Type B pancreatic cell (in vitro differentiated cells): ENCODE measurements around the gene NEDD4L. TPM values are rescaled to one million over a fixed set of nuclear protein-coding genes. Genes with fewer than 3 reads are reported as not detected.

Experiments
- DNase-seq: peaks from one replicate; pipeline ENCODE4 v3.0.0; 2021; ENCODE audit warnings: mixed read lengths; ENCODE audit not compliant: unreplicated experiment; ENCODE audit errors: extremely low spot score
- H3K27ac Mint-ChIP-seq: 2 replicates; pipeline ENCODE4 v1.8.0; 2021; ENCODE audit warnings: mild to moderate bottlenecking, mixed read lengths
- H3K27me3 Mint-ChIP-seq: 2 replicates; pipeline ENCODE4 v1.8.0; 2021; ENCODE audit warnings: mixed read lengths
- H3K36me3 Mint-ChIP-seq: 2 replicates; pipeline ENCODE4 v1.8.0; 2021; ENCODE audit warnings: mixed read lengths
- H3K4me1 Mint-ChIP-seq: one replicate; pipeline ENCODE4 v1.8.0; 2021; ENCODE audit warnings: mixed read lengths; ENCODE audit not compliant: unreplicated experiment
- H3K4me3 Mint-ChIP-seq: 2 replicates; pipeline ENCODE4 v1.8.0; 2021; ENCODE audit warnings: mild to moderate bottlenecking, mixed read lengths
- H3K9me3 Mint-ChIP-seq: 2 replicates; pipeline ENCODE4 v1.8.0; 2021; ENCODE audit warnings: mixed read lengths
- total RNA-seq: library from RNA; stranded (reverse); gene quantifications from 2 replicates; pipeline ENCODE4 v1.2.1, GENCODE V29; 2021; ENCODE audit warnings: low replicate concordance
- TF ChIP-seq, protein P1 (sequence below): fragments of 200-600 bp; sonication (generic); conservative IDR thresholded peaks from 2 replicates; pipeline ENCODE4 v1.5.0; 2021; ENCODE audit warnings: antibody characterized with exemption, mild to moderate bottlenecking

Gene NEDD4L
- total RNA-seq, 1 donor from 2014 or later: 84.7 TPM

DNA sequence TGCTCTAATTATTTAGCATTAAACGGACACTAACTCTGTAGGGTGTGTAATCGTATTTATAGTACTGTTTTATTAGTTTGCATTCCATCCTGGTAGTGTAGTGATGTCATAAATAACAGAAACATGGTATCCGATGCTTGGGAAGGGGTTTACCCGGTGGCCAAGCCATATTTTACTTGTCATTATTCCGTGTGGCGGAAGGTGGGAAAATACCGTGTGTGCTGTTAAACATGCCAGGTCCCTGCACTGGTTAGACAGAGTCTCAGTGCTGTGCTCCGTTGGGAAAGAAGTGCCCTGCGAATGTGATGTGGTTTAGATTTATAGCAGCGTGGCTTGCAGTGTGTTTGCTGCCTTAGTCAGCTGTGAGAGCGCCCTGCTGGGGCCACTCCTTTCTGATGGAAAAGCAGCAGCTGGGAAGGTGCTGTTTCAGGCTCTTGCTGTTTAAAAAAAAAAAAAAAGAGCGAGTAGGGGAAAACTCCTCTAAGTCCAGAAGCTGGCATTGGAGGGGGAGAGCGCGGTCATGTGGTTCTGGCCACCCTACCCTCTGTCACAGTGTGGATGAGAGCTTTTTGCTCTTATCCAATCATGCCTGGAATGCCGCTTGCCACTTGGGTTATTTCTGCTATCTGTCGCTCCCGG is 211.0 kb downstream of the NEDD4L start:
- Mint-ChIP-seq H3K9me3 (peaks cover 4% of the 10 kb centered on the region), H3K4me3 (peak overlapping the region; percentile 63), H3K36me3 (peaks cover 21% of the 10 kb centered on the region), H3K27ac (peak overlapping the region; percentile 76), H3K4me1 (peaks cover 41% of the 10 kb centered on the region), H3K27me3 (no peaks in the 10 kb centered on the region)
- DNase-seq: no peak
- TF ChIP-seq, protein P1, sequence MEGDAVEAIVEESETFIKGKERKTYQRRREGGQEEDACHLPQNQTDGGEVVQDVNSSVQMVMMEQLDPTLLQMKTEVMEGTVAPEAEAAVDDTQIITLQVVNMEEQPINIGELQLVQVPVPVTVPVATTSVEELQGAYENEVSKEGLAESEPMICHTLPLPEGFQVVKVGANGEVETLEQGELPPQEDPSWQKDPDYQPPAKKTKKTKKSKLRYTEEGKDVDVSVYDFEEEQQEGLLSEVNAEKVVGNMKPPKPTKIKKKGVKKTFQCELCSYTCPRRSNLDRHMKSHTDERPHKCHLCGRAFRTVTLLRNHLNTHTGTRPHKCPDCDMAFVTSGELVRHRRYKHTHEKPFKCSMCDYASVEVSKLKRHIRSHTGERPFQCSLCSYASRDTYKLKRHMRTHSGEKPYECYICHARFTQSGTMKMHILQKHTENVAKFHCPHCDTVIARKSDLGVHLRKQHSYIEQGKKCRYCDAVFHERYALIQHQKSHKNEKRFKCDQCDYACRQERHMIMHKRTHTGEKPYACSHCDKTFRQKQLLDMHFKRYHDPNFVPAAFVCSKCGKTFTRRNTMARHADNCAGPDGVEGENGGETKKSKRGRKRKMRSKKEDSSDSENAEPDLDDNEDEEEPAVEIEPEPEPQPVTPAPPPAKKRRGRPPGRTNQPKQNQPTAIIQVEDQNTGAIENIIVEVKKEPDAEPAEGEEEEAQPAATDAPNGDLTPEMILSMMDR: no peak

DNA sequence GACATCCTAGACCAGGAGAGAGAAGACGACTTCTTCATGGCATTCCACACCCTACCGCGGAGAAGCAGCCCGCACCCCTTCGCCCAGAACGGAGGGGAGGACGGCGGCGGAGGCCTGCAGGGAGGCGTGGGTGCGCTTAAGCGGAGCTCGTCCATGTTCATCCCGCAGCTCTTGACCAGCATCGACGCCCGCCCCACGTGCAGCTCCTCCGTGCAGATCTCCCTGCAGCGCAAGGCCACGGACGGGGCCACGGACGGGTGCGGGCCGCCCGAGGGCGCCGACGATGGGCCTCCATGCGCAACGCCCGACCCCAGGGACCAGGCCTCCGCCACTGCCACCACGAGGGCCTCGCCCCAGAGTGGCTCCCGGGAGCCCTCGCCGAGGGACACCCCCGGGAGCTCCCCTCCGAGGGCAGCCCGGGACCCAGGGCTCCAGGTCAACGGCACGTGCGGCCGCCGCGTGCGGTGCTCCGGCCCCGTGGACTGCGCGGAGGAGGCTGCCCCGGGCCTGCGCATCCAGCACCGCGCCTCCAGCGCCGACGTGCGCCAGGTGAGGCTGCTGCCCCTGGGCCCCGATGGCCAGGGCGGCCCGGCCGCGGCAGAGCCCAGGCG is 211.8 kb downstream of the NEDD4L start:
- Mint-ChIP-seq H3K9me3 (peaks cover 4% of the 10 kb centered on the region), H3K4me1 (peaks cover 41% of the 10 kb centered on the region), H3K4me3 (no peak overlapping the region), H3K27ac (peak overlapping the region; percentile 76), H3K36me3 (peaks cover 21% of the 10 kb centered on the region), H3K27me3 (no peaks in the 10 kb centered on the region)
- DNase-seq: no peak
- TF ChIP-seq, protein P1: no peak

DNA sequence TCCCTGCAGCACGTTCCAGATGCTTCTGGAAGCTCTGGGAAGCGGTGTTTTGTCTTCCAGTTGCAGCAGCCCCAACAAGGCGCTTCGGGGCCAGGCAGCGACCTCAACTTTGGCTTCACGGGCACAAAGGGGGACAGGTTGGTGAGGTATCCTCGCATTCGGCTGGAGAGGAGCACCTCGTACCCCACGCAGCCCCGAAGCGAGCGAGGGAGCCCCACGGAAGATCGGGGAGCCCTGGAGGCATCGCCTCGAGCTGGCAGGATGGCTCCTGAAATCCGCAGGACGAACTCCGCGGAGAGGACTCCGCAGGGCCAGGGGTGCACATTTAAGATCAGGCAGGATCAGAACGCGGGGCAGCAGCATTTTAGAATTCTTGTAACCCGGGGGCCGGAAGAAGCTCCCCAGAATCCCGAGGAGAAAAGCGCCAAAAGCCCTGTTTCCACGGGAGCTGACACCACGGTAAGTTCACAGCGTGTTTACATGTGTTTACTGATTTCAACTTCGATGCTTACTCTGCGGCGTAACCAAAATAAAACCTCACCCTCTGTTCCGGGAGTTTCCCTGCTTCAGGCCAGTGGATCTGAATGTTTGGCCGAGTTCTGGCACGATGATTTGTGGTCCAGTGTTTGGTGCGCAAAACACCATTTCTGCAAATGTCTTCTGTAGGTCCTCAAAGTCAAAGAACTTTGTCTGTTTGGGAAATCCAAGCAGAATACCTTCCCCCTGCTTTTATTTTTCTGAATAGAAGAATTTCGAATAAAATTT is 212.5 kb downstream of the NEDD4L start:
- Mint-ChIP-seq H3K27ac (no peak overlapping the region), H3K4me3 (no peak overlapping the region), H3K27me3 (no peaks in the 10 kb centered on the region), H3K4me1 (peaks cover 40% of the 10 kb centered on the region), H3K36me3 (peaks cover 25% of the 10 kb centered on the region), H3K9me3 (peaks cover 4% of the 10 kb centered on the region)
- TF ChIP-seq, protein P1: no peak
- no peak for DNase-seq

DNA sequence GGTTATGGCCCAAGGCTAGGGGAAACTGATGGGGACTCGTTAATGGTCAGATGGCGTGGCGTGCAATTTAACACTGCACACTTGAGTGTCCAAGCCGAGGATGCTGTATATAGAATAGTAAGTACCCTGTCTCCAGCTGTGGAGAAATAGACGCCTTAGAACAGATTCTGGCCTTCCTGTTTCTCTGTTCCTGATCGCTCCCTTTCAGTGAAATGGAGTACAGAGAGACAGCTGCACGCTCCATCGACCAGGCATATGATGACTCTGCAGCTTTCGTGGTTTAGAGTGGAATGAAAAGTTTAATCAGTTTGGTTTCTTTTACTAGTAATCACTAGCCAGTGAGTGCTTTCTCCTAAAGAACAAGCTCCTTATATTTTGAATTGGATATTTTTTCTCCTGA is 213.4 kb downstream of the NEDD4L start:
- H3K36me3 Mint-ChIP-seq: peaks cover 25% of the 10 kb centered on the region
- no peak for DNase-seq
- peak overlapping the region; percentile 54 for H3K27ac Mint-ChIP-seq
- peaks cover 33% of the 10 kb centered on the region for H3K4me1 Mint-ChIP-seq
- TF ChIP-seq, protein P1: no peak
- peaks cover 4% of the 10 kb centered on the region for H3K9me3 Mint-ChIP-seq
- H3K4me3 Mint-ChIP-seq: peak overlapping the region; percentile 35
- H3K27me3 Mint-ChIP-seq: no peaks in the 10 kb centered on the region

DNA sequence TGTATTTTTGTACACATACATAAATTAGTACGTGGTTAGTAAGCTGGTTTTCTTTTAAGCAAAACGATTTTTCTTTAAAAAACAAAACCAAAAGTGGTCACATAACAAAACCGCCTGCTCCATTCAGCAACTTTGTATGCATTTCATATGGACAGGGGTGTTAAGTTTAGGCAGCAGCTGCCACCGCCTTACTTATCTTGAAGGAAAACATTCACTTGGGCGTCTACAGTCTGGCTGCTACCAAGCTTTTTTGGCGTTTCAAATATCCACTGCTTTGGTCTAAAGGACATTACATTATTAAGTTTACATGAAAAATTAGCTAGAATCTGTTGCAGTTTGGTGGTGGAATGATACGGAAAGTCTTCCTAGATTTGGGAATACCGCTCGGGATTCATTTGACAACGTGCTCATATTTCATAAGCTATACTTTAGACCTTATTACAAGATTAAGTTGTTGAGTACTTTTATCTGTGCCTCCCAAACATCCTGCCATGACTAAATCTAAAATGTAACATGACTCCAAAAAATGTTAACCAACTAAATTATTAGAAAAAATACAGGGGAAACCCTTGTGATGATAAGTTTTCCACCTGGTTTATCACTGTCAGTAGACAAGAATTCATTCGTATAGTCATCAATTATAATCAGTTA is 214.8 kb downstream of the NEDD4L start:
- Mint-ChIP-seq H3K36me3 (peaks cover 28% of the 10 kb centered on the region), H3K4me3 (no peak overlapping the region), H3K27ac (no peak overlapping the region), H3K27me3 (no peaks in the 10 kb centered on the region), H3K4me1 (peaks cover 40% of the 10 kb centered on the region), H3K9me3 (peaks cover 4% of the 10 kb centered on the region)
- no peak for DNase-seq
- TF ChIP-seq, protein P1: no peak
